ENCODE results near the gene COPZ2. TPM values are rescaled to one million over a fixed set of nuclear protein-coding genes. Genes with fewer than 3 reads are reported as not detected.
"Not testable (repeated sequence)": the region's sequence is repeated elsewhere in the genome, so short reads cannot be mapped to it uniquely, and the experiment has no call there.

The COPZ2 gene
- total and polyA plus RNA-seq, 4 donors: 59.9 to 108 (median 94.3) TPM

GRCh38 chr17:47993031-47993564, 44.5 kb downstream of the COPZ2 start:
- intact Hi-C loops (cut with DNase I): no loop called here
- Histone ChIP-seq H3K4me1 (ENCODE audit: control insufficient read depth in 1 of 2, insufficient read depth in 2 of 2, low read length in 2 of 2) (no peaks in the 10 kb centered on the region), H3K27me3 (ENCODE audit: control insufficient read depth in 1 of 2, insufficient read depth in 2 of 2, low read length in 1 of 2) (no peaks in the 10 kb centered on the region), H3K9me3 (ENCODE audit: control insufficient read depth, low read length) (no peaks in the 10 kb centered on the region), H3K27ac (ENCODE audit: low read depth in 1 of 2, low read length in 2 of 2) (no peak overlapping the region), H3K4me3 (ENCODE audit: low read length in 2 of 2) (no peak overlapping the region), H3K36me3 (ENCODE audit: control insufficient read depth in 1 of 2, insufficient read depth in 2 of 2, low read length in 1 of 2) (no peaks in the 10 kb centered on the region)
- no peak for ATAC-seq (ENCODE audit: low FRiP score)
- WGBS, 2 donors: 78% methylated on average over 8 to 9 of the region's 9 CpGs
- no peak for DNase-seq

- WGBS, 2 donors: 75 to 76% methylated on average over 4 of the region's 4 CpGs
- intact Hi-C loops (cut with DNase I): no loop called here
- Histone ChIP-seq H3K27ac (ENCODE audit: low read depth in 1 of 2, low read length in 2 of 2) (no peak overlapping the region), H3K9me3 (ENCODE audit: control insufficient read depth, low read length) (no peaks in the 10 kb centered on the region), H3K4me3 (ENCODE audit: low read length in 2 of 2) (no peak overlapping the region), H3K27me3 (ENCODE audit: control insufficient read depth in 1 of 2, insufficient read depth in 2 of 2, low read length in 1 of 2) (no peaks in the 10 kb centered on the region), H3K36me3 (ENCODE audit: control insufficient read depth in 1 of 2, insufficient read depth in 2 of 2, low read length in 1 of 2) (no peaks in the 10 kb centered on the region), H3K4me1 (ENCODE audit: control insufficient read depth in 1 of 2, insufficient read depth in 2 of 2, low read length in 2 of 2) (no peaks in the 10 kb centered on the region)
- DNase-seq: no peak
- no peak for ATAC-seq (ENCODE audit: low FRiP score)
These were observed 45.4 kb downstream of the COPZ2 start for GRCh38 chr17:47992216-47992615.

- no peak overlapping the region for H3K4me3 ChIP-seq (ENCODE audit: low read length in 2 of 2)
- no peak overlapping the region for H3K27ac ChIP-seq (ENCODE audit: low read depth in 1 of 2, low read length in 2 of 2)
- no peaks in the 10 kb centered on the region for H3K9me3 ChIP-seq (ENCODE audit: control insufficient read depth, low read length)
- no peaks in the 10 kb centered on the region for H3K4me1 ChIP-seq (ENCODE audit: control insufficient read depth in 1 of 2, insufficient read depth in 2 of 2, low read length in 2 of 2)
- intact Hi-C loops (cut with DNase I): no loop called here
- H3K27me3 ChIP-seq (ENCODE audit: control insufficient read depth in 1 of 2, insufficient read depth in 2 of 2, low read length in 1 of 2): no peaks in the 10 kb centered on the region
- WGBS, 2 donors: 68 to 73% methylated on average over 14 of the region's 14 CpGs
- DNase-seq (no peak), ATAC-seq (ENCODE audit: low FRiP score) (no peak)
- no peaks in the 10 kb centered on the region for H3K36me3 ChIP-seq (ENCODE audit: control insufficient read depth in 1 of 2, insufficient read depth in 2 of 2, low read length in 1 of 2)
These were observed 46.5 kb downstream of the COPZ2 start for GRCh38 chr17:47990962-47991731.

- DNase-seq: no peak
- Histone ChIP-seq H3K27me3 (ENCODE audit: control insufficient read depth in 1 of 2, insufficient read depth in 2 of 2, low read length in 1 of 2) (no peaks in the 10 kb centered on the region), H3K4me3 (ENCODE audit: low read length in 2 of 2) (no peak overlapping the region), H3K36me3 (ENCODE audit: control insufficient read depth in 1 of 2, insufficient read depth in 2 of 2, low read length in 1 of 2) (no peaks in the 10 kb centered on the region), H3K27ac (ENCODE audit: low read depth in 1 of 2, low read length in 2 of 2) (no peak overlapping the region), H3K9me3 (ENCODE audit: control insufficient read depth, low read length) (no peaks in the 10 kb centered on the region), H3K4me1 (ENCODE audit: control insufficient read depth in 1 of 2, insufficient read depth in 2 of 2, low read length in 2 of 2) (no peaks in the 10 kb centered on the region)
- no peak for ATAC-seq (ENCODE audit: low FRiP score)
- intact Hi-C loops (cut with DNase I): no loop called here
- WGBS, 2 donors: 95 to 96% methylated on average over 1 of the region's 1 CpG
These were observed 47.9 kb downstream of the COPZ2 start for GRCh38 chr17:47989700-47990099.

- no peaks in the 10 kb centered on the region for H3K4me1 ChIP-seq (ENCODE audit: control insufficient read depth in 1 of 2, insufficient read depth in 2 of 2, low read length in 2 of 2)
- no peaks in the 10 kb centered on the region for H3K36me3 ChIP-seq (ENCODE audit: control insufficient read depth in 1 of 2, insufficient read depth in 2 of 2, low read length in 1 of 2)
- intact Hi-C loops (cut with DNase I): no loop called here
- H3K27me3 ChIP-seq (ENCODE audit: control insufficient read depth in 1 of 2, insufficient read depth in 2 of 2, low read length in 1 of 2): no peaks in the 10 kb centered on the region
- 81 to 89% methylated on average over 10 of the region's 10 CpGs for WGBS, 2 donors
- no peak for DNase-seq
- ATAC-seq (ENCODE audit: low FRiP score): no peak
- no peak overlapping the region for H3K27ac ChIP-seq (ENCODE audit: low read depth in 1 of 2, low read length in 2 of 2)
- no peak overlapping the region for H3K4me3 ChIP-seq (ENCODE audit: low read length in 2 of 2)
- no peaks in the 10 kb centered on the region for H3K9me3 ChIP-seq (ENCODE audit: control insufficient read depth, low read length)
These were observed 48.4 kb downstream of the COPZ2 start for GRCh38 chr17:47989159-47989558.

GRCh38 chr17:47988445-47988844, 49.2 kb downstream of the COPZ2 start:
- H3K4me3 ChIP-seq (ENCODE audit: low read length in 2 of 2); H3K4me1 ChIP-seq (ENCODE audit: control insufficient read depth in 1 of 2, insufficient read depth in 2 of 2, low read length in 2 of 2); H3K27me3 ChIP-seq (ENCODE audit: control insufficient read depth in 1 of 2, insufficient read depth in 2 of 2, low read length in 1 of 2); DNase-seq; H3K27ac ChIP-seq (ENCODE audit: low read depth in 1 of 2, low read length in 2 of 2); H3K36me3 ChIP-seq (ENCODE audit: control insufficient read depth in 1 of 2, insufficient read depth in 2 of 2, low read length in 1 of 2); H3K9me3 ChIP-seq (ENCODE audit: control insufficient read depth, low read length); intact Hi-C loops (cut with DNase I); ATAC-seq (ENCODE audit: low FRiP score): not testable (repeated sequence)
- WGBS, 2 donors: 97 to 100% methylated on average over 1 of the region's 1 CpG

- DNase-seq: no peak
- no peaks in the 10 kb centered on the region for H3K9me3 ChIP-seq (ENCODE audit: control insufficient read depth, low read length)
- 17 to 18% methylated on average over 17 of the region's 17 CpGs for WGBS, 2 donors
- no peaks in the 10 kb centered on the region for H3K27me3 ChIP-seq (ENCODE audit: control insufficient read depth in 1 of 2, insufficient read depth in 2 of 2, low read length in 1 of 2)
- intact Hi-C loops (cut with DNase I): no loop called here
- no peak for ATAC-seq (ENCODE audit: low FRiP score)
- no peak overlapping the region for H3K27ac ChIP-seq (ENCODE audit: low read depth in 1 of 2, low read length in 2 of 2)
- no peak overlapping the region for H3K4me3 ChIP-seq (ENCODE audit: low read length in 2 of 2)
- H3K36me3 ChIP-seq (ENCODE audit: control insufficient read depth in 1 of 2, insufficient read depth in 2 of 2, low read length in 1 of 2): no peaks in the 10 kb centered on the region
- no peaks in the 10 kb centered on the region for H3K4me1 ChIP-seq (ENCODE audit: control insufficient read depth in 1 of 2, insufficient read depth in 2 of 2, low read length in 2 of 2)
These were observed 50.3 kb downstream of the COPZ2 start for GRCh38 chr17:47987240-47987835.

GRCh38 chr17:47986520-47986919, 51.1 kb downstream of the COPZ2 start:
- no peak for ATAC-seq (ENCODE audit: low FRiP score)
- 87 to 88% methylated on average over 5 of the region's 5 CpGs for WGBS, 2 donors
- Histone ChIP-seq H3K27me3 (ENCODE audit: control insufficient read depth in 1 of 2, insufficient read depth in 2 of 2, low read length in 1 of 2) (no peaks in the 10 kb centered on the region), H3K36me3 (ENCODE audit: control insufficient read depth in 1 of 2, insufficient read depth in 2 of 2, low read length in 1 of 2) (no peaks in the 10 kb centered on the region), H3K4me3 (ENCODE audit: low read length in 2 of 2) (no peak overlapping the region), H3K9me3 (ENCODE audit: control insufficient read depth, low read length) (no peaks in the 10 kb centered on the region), H3K27ac (ENCODE audit: low read depth in 1 of 2, low read length in 2 of 2) (no peak overlapping the region), H3K4me1 (ENCODE audit: control insufficient read depth in 1 of 2, insufficient read depth in 2 of 2, low read length in 2 of 2) (no peaks in the 10 kb centered on the region)
- intact Hi-C loops (cut with DNase I): no loop called here
- no peak for DNase-seq

All from aorta (tissue), 5 donors.